ENCODE measurements around the gene STIP1. TPM values are rescaled to one million over a fixed set of nuclear protein-coding genes. Genes with fewer than 3 reads are reported as not detected.
A peak's percentile ranks its signal among the peaks of the same experiment; 100 is the strongest.

The STIP1 gene
- total and polyA plus RNA-seq, 2 of the 8 experiments (the other 6 are each of a cell fraction or from before 2014, with no cell fraction given) = 140 to 329 TPM

GRCh38 chr11:64165842-64166635 is 19.9 kb upstream of the STIP1 start, which contains the start of gene MACROD1:
Gene MACROD1, minus strand, starts transcription at chr11:64166113. Its CDS starts 119 bp downstream, at chr11:64165994.
- Histone ChIP-seq H3K36me3 (ENCODE audit: control insufficient read depth in 2 of 4, insufficient read depth in 4 of 4, low read length in 3 of 4) (0 out of 8 replicates have a peak, but pooled peaks cover 0 to 3% (median 0%) of the 10 kb centered on the region in 4 experiments), H2AFZ (ENCODE audit: low read length) (no peak within 1 kb of the TSS; the same call in 1 of the 2 replicates), H3K79me2 (ENCODE audit: control insufficient read depth in 1 of 2, insufficient read depth in 2 of 2, low read length in 2 of 2) (0 out of 4 replicates have a peak, but pooled peaks cover 0 to 2% of the 10 kb centered on the region in 2 experiments), H3K23ac (ENCODE audit: insufficient read length) (no peak within 1 kb of the TSS), H4K8ac (ENCODE audit: extremely low read depth, insufficient read depth, low read length) (peak within 1 kb of the TSS; percentile 91), H3K4me3 (ENCODE audit: extremely low read depth in 1 of 4, insufficient read depth in 2 of 4, low read depth in 3 of 4, low read length in 4 of 4) (peak within 1 kb of the TSS; percentile 52 to 77 (median 64)), H3K27ac (ENCODE audit: low read depth, low read length) (no peak within 1 kb of the TSS), H3K79me1 (ENCODE audit: low read depth, low read length) (no peaks in the 10 kb centered on the region; the same call in 1 of the 2 replicates), H3K56ac (replicated peaks; ENCODE audit: insufficient read length, low read depth, low read length) (no peak within 1 kb of the TSS), H4K91ac (replicated peaks; ENCODE audit: insufficient read length, low read length) (peak within 1 kb of the TSS; percentile 96), H3K4ac (replicated peaks; ENCODE audit: insufficient read length, low read depth, low read length) (peak within 1 kb of the TSS; percentile 85), H3K9me3 (ENCODE audit: insufficient read depth in 2 of 2, low read depth in 1 of 2, low read length in 1 of 2) (no peaks in the 10 kb centered on the region), H3K27me3 (replicated peaks in 1 of 4; ENCODE audit: control insufficient read depth in 3 of 4, extremely low read depth in 1 of 4, insufficient read depth in 3 of 4, low read length in 3 of 4) (peaks cover 0 to 3% (median 0%) of the 10 kb centered on the region in 4 experiments; a peak in 2 of 7 replicates), H4K20me1 (replicated peaks in 1 of 2; ENCODE audit: control insufficient read depth in 1 of 2, insufficient read depth in 2 of 2, low read length in 2 of 2) (peaks cover 0 to 7% of the 10 kb centered on the region in 2 experiments), H4K5ac (ENCODE audit: insufficient read length, low read depth, low read length) (peak within 1 kb of the TSS; percentile 75), H3K9ac (replicated peaks in 1 of 4; ENCODE audit: extremely low read depth in 1 of 4, low read depth in 3 of 4, low read length in 3 of 4) (peak within 1 kb of the TSS; percentile 26 to 79 (median 66); a peak in 6 of 7 replicates), H2BK120ac (replicated peaks; ENCODE audit: low read depth, low read length) (peak within 1 kb of the TSS; percentile 79), H2BK15ac (ENCODE audit: low read length) (peak within 1 kb of the TSS; percentile 97), H3K23me2 (ENCODE audit: low read depth, low read length) (peaks cover 10% of the 10 kb centered on the region; the same call in 1 of the 2 replicates), H2BK12ac (ENCODE audit: low read depth, low read length) (peak within 1 kb of the TSS; percentile 80; the same call in 1 of the 2 replicates), H3K4me1 (replicated peaks in 1 of 4; ENCODE audit: control insufficient read depth in 3 of 4, insufficient read depth in 4 of 4, low read length in 3 of 4) (peaks cover 0 to 11% (median 9%) of the 10 kb centered on the region in 4 experiments; a peak in 6 of 7 replicates), H3K18ac (ENCODE audit: extremely low read depth, low read length) (peak within 1 kb of the TSS; percentile 87), H2BK5ac (ENCODE audit: low read depth, low read length) (peak within 1 kb of the TSS; percentile 60; the same call in 1 of the 2 replicates), H2AK5ac (ENCODE audit: low read depth, low read length) (peak within 1 kb of the TSS; percentile 69; the same call in 1 of the 2 replicates), H3K14ac (ENCODE audit: insufficient read length) (no peak within 1 kb of the TSS), H3K4me2 (ENCODE audit: insufficient read depth in 1 of 2, low read depth in 2 of 2, low read length in 2 of 2) (peak within 1 kb of the TSS; percentile 65 to 87), H2BK20ac (ENCODE audit: low read length) (no peak within 1 kb of the TSS)
- ChIA-PET CTCF (ENCODE audit: partially characterized antibody) (interaction anchor here (1.4 to 5.5 kb wide), 2 partner anchors 18 to 70 kb away, joined by 3 to 50 read pairs; no protein-coding TSS in a partner anchor), POLR2A (ENCODE audit: partially characterized antibody) (interaction anchor here (0.9 to 4.6 kb wide), 10 partner anchors 10 to 330 kb away, joined by 3 to 35 read pairs (median 5); partner anchors contain the start of gene STIP1)
- no peak for FAIRE-seq
- WGBS, 2 experiments (ENCODE audit: extremely low coverage in 1 of 2, insufficient coverage in 1 of 2, insufficient read length in 1 of 2, insufficient replicate concordance in 2 of 2, low coverage in 1 of 2, low lambda C conversion rate in 2 of 2, missing lambda C conversion rate in 1 of 2) = 2% methylated on average over 82 of the region's 92 CpGs; no CpG with 5 or more reads in 1 of the 2 experiments
- peak in 1 of 2 experiments; percentile 84 for DNase-seq (ENCODE audit: low read depth in 1 of 2, low spot score in 2 of 2)
- TF ChIP-seq, protein P1, sequence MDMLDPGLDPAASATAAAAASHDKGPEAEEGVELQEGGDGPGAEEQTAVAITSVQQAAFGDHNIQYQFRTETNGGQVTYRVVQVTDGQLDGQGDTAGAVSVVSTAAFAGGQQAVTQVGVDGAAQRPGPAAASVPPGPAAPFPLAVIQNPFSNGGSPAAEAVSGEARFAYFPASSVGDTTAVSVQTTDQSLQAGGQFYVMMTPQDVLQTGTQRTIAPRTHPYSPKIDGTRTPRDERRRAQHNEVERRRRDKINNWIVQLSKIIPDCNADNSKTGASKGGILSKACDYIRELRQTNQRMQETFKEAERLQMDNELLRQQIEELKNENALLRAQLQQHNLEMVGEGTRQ (IDR thresholded peaks at IDR 0.05; ENCODE audit: low read length) = no peak
- TF ChIP-seq MAX (IDR thresholded peaks at IDR 0.05) = peak; percentile 44; the same call in 1 of the 2 replicates
- TF ChIP-seq KDM1A (IDR thresholded peaks at IDR 0.05; ENCODE audit: borderline replicate concordance, low read length) = no peak
- no peak for TF ChIP-seq RFX5 (IDR thresholded peaks at IDR 0.05; ENCODE audit: borderline replicate concordance, low read depth, low read length)
- TF ChIP-seq CHD2 (IDR thresholded peaks at IDR 0.05; ENCODE audit: low read length) = no peak
- TF ChIP-seq SP4 (IDR thresholded peaks at IDR 0.05; ENCODE audit: low read length) = 0 out of 2 replicates have a peak, but pooled peaks have one; percentile 29
- 0 out of 2 replicates have a peak, but pooled peaks have one; percentile 26 for TF ChIP-seq EGR1 (IDR thresholded peaks at IDR 0.05; ENCODE audit: borderline replicate concordance, low read depth, low read length)
- peak; percentile 59 for TF ChIP-seq E2F6 (IDR thresholded peaks at IDR 0.05)

Data from H1 (cell line).